ENCODE measurements around the gene SULT1C2. TPM values are rescaled to one million over a fixed set of nuclear protein-coding genes. Genes with fewer than 3 reads are reported as not detected.

SULT1C2 gene
- total RNA-seq, 4 donors from 2014 or later = 2.8 to 3.6 TPM; not detected in 2

Other genes starting within 250 kb of the SULT1C2 start
- not detected for gene SULT1C3, start 48.9 kb upstream of the SULT1C2 start, total RNA-seq
- gene SULT1C4, start 89.1 kb downstream of the SULT1C2 start, total RNA-seq = 10 to 100 TPM; 12.0 to 33.4 (median 13.2) TPM
- 10 to 100 TPM; 30.3 to 79.4 (median 57.7) TPM for gene GCC2, start 160.3 kb downstream of the SULT1C2 start, total RNA-seq
- 100 to 1,000 TPM in 2 of 4 donors, 10 to 100 TPM in 2; 37.4 to 357 (median 112) TPM for gene LIMS1, start 245.6 kb downstream of the SULT1C2 start, total RNA-seq